GM23338 (cell line): ENCODE results near the gene OPRM1.

Source experiments
- CTCF ChIP-seq, 2 experiments: fragments of 200-600 bp in 1 of 2; sonication (generic) in 1 of 2; conservative IDR thresholded peaks; 2 replicates each; pipeline versions ENCODE4 v1.5.1 to v1.6.1; 2016 to 2017; ENCODE audit warnings: antibody characterized with exemption in 2 of 2, low read depth in 2 of 2, mild to moderate bottlenecking in 2 of 2, moderate library complexity in 1 of 2
- EZH2 ChIP-seq: fragments of 200-600 bp; sonication (generic); IDR thresholded peaks from one replicate; pipeline ENCODE4 v1.8.0; 2017; ENCODE audit warnings: antibody characterized with exemption, mild to moderate bottlenecking, low read depth; ENCODE audit not compliant: unreplicated experiment
- EZH2phosphoT487 ChIP-seq: fragments of 200-600 bp; sonication (generic); IDR thresholded peaks from one replicate; pipeline ENCODE4 v1.8.1; 2018; ENCODE audit warnings: antibody characterized with exemption; ENCODE audit not compliant: unreplicated experiment
- REST ChIP-seq: IDR thresholded peaks from one replicate; pipeline ENCODE4 v1.6.1; 2018; ENCODE audit warnings: antibody characterized with exemption; ENCODE audit not compliant: unreplicated experiment

- no peak for TF ChIP-seq CTCF (conservative IDR thresholded peaks at IDR 0.05; ENCODE audit: low read depth in 2 of 2)
- TF ChIP-seq EZH2: no peak
- no peak for TF ChIP-seq REST
- no peak for TF ChIP-seq EZH2phosphoT487
These were observed 101.7 kb downstream of the OPRM1 start for GRCh38 chr6:154140743-154141142.
